NB4 (cell line): Measurements from ENCODE around the gene NEU3.
A peak's percentile ranks its signal among the peaks of the same experiment; 100 is the strongest.

Source experiments
- DNase-seq: peaks from one replicate; pipeline ENCODE4 v3.0.0; 2010; ENCODE audit warnings: low read depth
- H3K4me3 ChIP-seq: one replicate; pipeline ENCODE4 v1.5.1; 2011; ENCODE audit warnings: mild to moderate bottlenecking, low read depth, low read length, moderate library complexity
- CTCF ChIP-seq: IDR thresholded peaks from one replicate; pipeline ENCODE4 v1.5.1; 2012; ENCODE audit warnings: low read depth, low read length
- MAX ChIP-seq: IDR thresholded peaks from 2 replicates; pipeline ENCODE4 v1.6.1; 2011; ENCODE audit warnings: low read depth, low read length
- MYC ChIP-seq: IDR thresholded peaks from 2 replicates; pipeline ENCODE4 v1.6.1; 2011; ENCODE audit warnings: low read depth, low read length
- POLR2A ChIP-seq: IDR thresholded peaks from 2 replicates; pipeline ENCODE4 v1.6.1; 2011; ENCODE audit warnings: mild to moderate bottlenecking; ENCODE audit not compliant: insufficient read length; ENCODE audit errors: extremely low read depth

The NEU3 gene

DNA sequence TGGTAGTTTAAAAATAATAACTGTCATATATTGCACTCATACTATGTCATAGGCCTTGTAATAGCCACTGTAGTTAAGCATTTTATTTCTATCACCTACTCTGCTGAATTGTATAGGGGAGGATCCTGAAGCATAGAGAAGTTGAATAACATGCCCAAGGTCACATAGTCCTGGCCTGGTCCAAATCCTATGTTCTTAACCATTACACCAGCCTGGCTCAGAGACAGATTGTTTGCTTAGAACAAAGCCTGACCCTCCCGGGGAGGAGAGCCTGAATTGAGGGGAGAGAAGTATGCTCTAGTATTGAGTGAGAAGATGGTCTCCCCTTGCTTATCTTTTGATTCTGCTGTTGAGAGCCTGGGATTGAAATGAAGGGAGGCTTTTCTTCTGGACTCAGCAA is 2.2 kb downstream of the NEU3 start:
- no peak for TF ChIP-seq MAX
- TF ChIP-seq MYC: no peak
- no peak for TF ChIP-seq CTCF
- no peak for TF ChIP-seq POLR2A
- peak overlapping the region; percentile 12 for H3K4me3 ChIP-seq
- DNase-seq: no peak

GRCh38 chr11:74992852-74993251 is 4.1 kb downstream of the NEU3 start:
- no peak overlapping the region for H3K4me3 ChIP-seq
- no peak for TF ChIP-seq POLR2A
- no peak for DNase-seq

DNA sequence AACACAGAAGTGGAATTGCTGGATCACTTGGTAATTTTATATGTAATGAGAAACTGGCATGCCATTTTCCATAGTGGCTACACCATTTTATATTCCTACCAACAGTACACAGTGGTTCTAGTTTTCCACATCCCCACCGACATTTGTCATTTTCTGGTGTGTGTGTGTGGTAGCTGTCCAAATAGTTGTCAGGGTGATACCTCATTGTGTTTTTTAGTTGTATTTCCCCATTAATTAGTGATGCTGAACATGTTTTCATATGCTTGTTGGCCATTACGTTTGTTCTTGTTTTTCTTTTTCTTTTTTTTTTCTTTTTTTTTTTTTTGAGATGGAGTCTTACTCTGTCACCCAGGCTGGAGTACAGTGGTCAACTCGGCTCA is 12.2 kb downstream of the NEU3 start:
- TF ChIP-seq POLR2A (no peak), MYC (no peak), CTCF (no peak), MAX (no peak)
- H3K4me3 ChIP-seq: no peak overlapping the region
- no peak for DNase-seq

DNA sequence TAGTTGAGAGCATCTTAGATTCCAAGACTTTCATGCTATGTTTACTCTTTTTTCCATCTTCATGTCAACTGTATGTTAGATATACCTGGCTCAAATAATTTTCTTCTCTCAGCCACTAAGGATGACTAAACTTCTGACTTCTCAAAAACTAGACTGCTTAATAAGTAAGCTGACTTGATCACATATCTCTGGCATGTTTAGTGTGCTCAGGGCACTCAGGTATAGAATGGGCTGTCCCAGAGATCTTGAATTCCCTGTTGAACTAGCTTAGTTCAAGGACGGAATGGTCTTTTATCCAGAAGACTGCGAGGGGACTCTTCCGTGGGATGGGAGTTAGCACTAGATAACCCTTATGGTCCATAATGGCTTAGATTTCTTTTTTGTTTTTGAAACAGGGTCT is 13.0 kb downstream of the NEU3 start:
- H3K4me3 ChIP-seq: no peak overlapping the region
- DNase-seq: no peak
- TF ChIP-seq POLR2A (no peak), MYC (no peak), MAX (no peak), CTCF (no peak)

DNA sequence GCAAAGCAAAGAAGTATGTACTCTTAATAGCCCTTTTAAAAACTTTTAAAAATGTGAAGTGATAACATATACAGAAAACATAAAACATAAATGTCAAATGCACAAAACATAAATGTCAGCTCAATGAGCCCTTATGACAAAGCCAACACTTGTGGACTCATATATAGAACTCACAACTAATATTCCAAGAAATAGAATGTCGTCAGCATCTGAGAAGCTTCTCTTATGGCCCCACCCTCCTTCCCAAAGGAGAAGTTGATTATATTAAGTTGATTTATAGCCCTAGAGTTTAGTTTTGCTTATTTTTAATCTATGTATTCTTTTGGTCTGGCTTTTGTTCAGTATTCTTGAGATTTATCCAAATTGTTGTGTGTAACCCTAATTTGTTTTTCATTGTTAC is 13.8 kb downstream of the NEU3 start:
- no peak for DNase-seq
- TF ChIP-seq POLR2A (no peak), MAX (no peak), MYC (no peak), CTCF (no peak)
- no peak overlapping the region for H3K4me3 ChIP-seq

DNA sequence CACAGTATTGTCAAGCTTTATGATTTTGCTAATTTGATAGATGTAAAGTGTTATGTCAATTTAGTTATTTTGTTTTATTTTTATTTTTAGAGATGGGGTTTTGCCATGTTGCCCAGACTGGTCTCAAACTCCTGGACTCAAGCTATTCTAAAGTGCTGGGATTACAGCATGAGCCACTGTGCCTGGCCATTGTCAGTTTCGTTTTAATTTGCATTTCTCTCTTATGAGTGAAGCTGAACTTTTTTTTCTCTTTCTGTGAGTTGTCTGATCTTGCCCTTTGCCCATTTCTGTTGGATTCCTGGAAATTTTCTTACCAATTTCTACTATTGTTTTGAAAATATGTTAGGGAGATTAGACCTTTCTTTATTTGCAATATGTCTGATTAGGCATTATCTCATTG is 15.5 kb downstream of the NEU3 start:
- H3K4me3 ChIP-seq: no peak overlapping the region
- DNase-seq: no peak
- TF ChIP-seq MYC: no peak
- no peak for TF ChIP-seq POLR2A
- TF ChIP-seq MAX: no peak
- no peak for TF ChIP-seq CTCF
